Measurements from ENCODE around the gene PPM1F. TPM values are rescaled to one million over a fixed set of nuclear protein-coding genes. Genes with fewer than 3 reads are reported as not detected.
"Not testable (repeated sequence)": the region's sequence is repeated elsewhere in the genome, so short reads cannot be mapped to it uniquely, and the experiment has no call there.

Gene PPM1F
- total RNA-seq, 1 donor from 2014 or later, result 40.1 TPM

- DNase-seq, result no peak
- Mint-ChIP-seq H3K4me3 (ENCODE audit: unreplicated experiment) (no peak overlapping the region), H3K4me1 (ENCODE audit: low read depth, unreplicated experiment) (no peaks in the 10 kb centered on the region), H3K27ac (ENCODE audit: unreplicated experiment) (no peak overlapping the region), H3K9me3 (ENCODE audit: unreplicated experiment) (peaks cover 6% of the 10 kb centered on the region), H3K27me3 (ENCODE audit: unreplicated experiment) (no peaks in the 10 kb centered on the region), H3K36me3 (ENCODE audit: unreplicated experiment) (peaks cover 4% of the 10 kb centered on the region)
- TF ChIP-seq CTCF (IDR thresholded peaks at IDR 0.05; ENCODE audit: partially characterized antibody, unreplicated experiment), result no peak
Observed at GRCh38 chr22:21898354-21898896, 54.2 kb downstream of the PPM1F start.

- Mint-ChIP-seq H3K4me3 (ENCODE audit: unreplicated experiment) (no peak overlapping the region), H3K4me1 (ENCODE audit: low read depth, unreplicated experiment) (no peaks in the 10 kb centered on the region), H3K27ac (ENCODE audit: unreplicated experiment) (no peak overlapping the region), H3K36me3 (ENCODE audit: unreplicated experiment) (peaks cover 4% of the 10 kb centered on the region), H3K9me3 (ENCODE audit: unreplicated experiment) (peaks cover 6% of the 10 kb centered on the region), H3K27me3 (ENCODE audit: unreplicated experiment) (no peaks in the 10 kb centered on the region)
- DNase-seq, result no peak
- TF ChIP-seq CTCF (IDR thresholded peaks at IDR 0.05; ENCODE audit: partially characterized antibody, unreplicated experiment), result no peak
Observed at GRCh38 chr22:21896951-21897513, 55.6 kb downstream of the PPM1F start.

- not testable (repeated sequence) for H3K4me3 Mint-ChIP-seq (ENCODE audit: unreplicated experiment); H3K4me1 Mint-ChIP-seq (ENCODE audit: low read depth, unreplicated experiment); H3K27me3 Mint-ChIP-seq (ENCODE audit: unreplicated experiment); H3K9me3 Mint-ChIP-seq (ENCODE audit: unreplicated experiment); H3K36me3 Mint-ChIP-seq (ENCODE audit: unreplicated experiment); DNase-seq; H3K27ac Mint-ChIP-seq (ENCODE audit: unreplicated experiment)
Observed at GRCh38 chr22:21896275-21896674, 56.4 kb downstream of the PPM1F start.

GRCh38 chr22:21894799-21895198 lies 57.8 kb downstream of the PPM1F start:
- no peaks in the 10 kb centered on the region for H3K4me1 Mint-ChIP-seq (ENCODE audit: low read depth, unreplicated experiment)
- H3K4me3 Mint-ChIP-seq (ENCODE audit: unreplicated experiment), result no peak overlapping the region
- no peak for TF ChIP-seq CTCF (IDR thresholded peaks at IDR 0.05; ENCODE audit: partially characterized antibody, unreplicated experiment)
- peaks cover 1% of the 10 kb centered on the region for H3K27me3 Mint-ChIP-seq (ENCODE audit: unreplicated experiment)
- DNase-seq, result no peak
- peaks cover 3% of the 10 kb centered on the region for H3K9me3 Mint-ChIP-seq (ENCODE audit: unreplicated experiment)
- H3K27ac Mint-ChIP-seq (ENCODE audit: unreplicated experiment), result no peak overlapping the region
- H3K36me3 Mint-ChIP-seq (ENCODE audit: unreplicated experiment), result peaks cover 4% of the 10 kb centered on the region

- Mint-ChIP-seq H3K27me3 (ENCODE audit: unreplicated experiment) (peaks cover 1% of the 10 kb centered on the region), H3K9me3 (ENCODE audit: unreplicated experiment) (no peaks in the 10 kb centered on the region), H3K4me1 (ENCODE audit: low read depth, unreplicated experiment) (no peaks in the 10 kb centered on the region), H3K36me3 (ENCODE audit: unreplicated experiment) (peaks cover 3% of the 10 kb centered on the region), H3K27ac (ENCODE audit: unreplicated experiment) (no peak overlapping the region), H3K4me3 (ENCODE audit: unreplicated experiment) (no peak overlapping the region)
- no peak for DNase-seq
- no peak for TF ChIP-seq CTCF (IDR thresholded peaks at IDR 0.05; ENCODE audit: partially characterized antibody, unreplicated experiment)
Observed at GRCh38 chr22:21889251-21889990, 63.2 kb downstream of the PPM1F start.
